ENCODE data around the gene ZNF805. TPM values are rescaled to one million over a fixed set of nuclear protein-coding genes. Genes with fewer than 3 reads are reported as not detected.

The ZNF805 gene
- total and polyA plus RNA-seq, 2 of the 13 experiments (the other 11 are each of a cell fraction or from before 2014, with no cell fraction given), result 5.1 to 12.8 TPM

GRCh38 chr19:57279418-57280164, 39.2 kb downstream of the ZNF805 start (continued):
- TF ChIP-seq NKX3-1 (CRISPR knock-in tag; IDR thresholded peaks at IDR 0.05) (peak; percentile 86; the same call in 1 of the 2 replicates), NR1H2 (CRISPR knock-in tag; IDR thresholded peaks at IDR 0.05; ENCODE audit: borderline replicate concordance, low read depth) (no peak; the same call in 1 of the 2 replicates), CHCHD3 (CRISPR knock-in tag; IDR thresholded peaks at IDR 0.05) (no peak), MTA1 (CRISPR knock-in tag; IDR thresholded peaks at IDR 0.05; ENCODE audit: borderline replicate concordance) (no peak), THAP7 (CRISPR knock-in tag; IDR thresholded peaks at IDR 0.05) (0 out of 2 replicates have a peak, but pooled peaks have one; percentile 71), ATF7-NPFF (CRISPR knock-in tag; IDR thresholded peaks at IDR 0.05; ENCODE audit: low read depth) (peak; percentile 69; the same call in 1 of the 2 replicates), NFKB2 (CRISPR knock-in tag; IDR thresholded peaks at IDR 0.05; ENCODE audit: borderline replicate concordance) (peak; percentile 73; the same call in 1 of the 2 replicates), GABPB1 (CRISPR knock-in tag; IDR thresholded peaks at IDR 0.05) (peak; percentile 83; the same call in 1 of the 2 replicates), MNT (IDR thresholded peaks at IDR 0.05) (peak; percentile 81), ZNF331 (CRISPR knock-in tag; IDR thresholded peaks at IDR 0.05) (peak; percentile 84; the same call in 1 of the 2 replicates), NFE2 (CRISPR knock-in tag; IDR thresholded peaks at IDR 0.05) (no peak), ZNF737 (CRISPR knock-in tag; IDR thresholded peaks at IDR 0.05; ENCODE audit: borderline replicate concordance) (no peak), ZNF549 (CRISPR knock-in tag; IDR thresholded peaks at IDR 0.05) (no peak), TCF7 (IDR thresholded peaks at IDR 0.05; ENCODE audit: low read depth) (no peak), ZNF564 (CRISPR knock-in tag; IDR thresholded peaks at IDR 0.05) (no peak), CREB1 (IDR thresholded peaks at IDR 0.05) (no peak; the same call in 1 of the 2 replicates), CREB1 (CRISPR knock-in tag; IDR thresholded peaks at IDR 0.05) (no peak), XRCC5 (optimal IDR thresholded peaks at IDR 0.05; ENCODE audit: low read length) (no peak), HNRNPL (IDR thresholded peaks at IDR 0.05; ENCODE audit: low read depth, low read length) (no peak), HOXA7 (CRISPR knock-in tag; IDR thresholded peaks at IDR 0.05) (no peak), IKZF1 (IDR thresholded peaks at IDR 0.05) (no peak), ZNF615 (CRISPR knock-in tag; IDR thresholded peaks at IDR 0.05; ENCODE audit: borderline replicate concordance) (no peak), ZNF557 (CRISPR knock-in tag; IDR thresholded peaks at IDR 0.05) (no peak), PAX8 (CRISPR knock-in tag; IDR thresholded peaks at IDR 0.05; ENCODE audit: borderline replicate concordance) (no peak), CSRNP1 (CRISPR knock-in tag; IDR thresholded peaks at IDR 0.05) (no peak; the same call in 1 of the 2 replicates), ZNF772 (CRISPR knock-in tag; IDR thresholded peaks at IDR 0.05) (no peak), JUND (CRISPR knock-in tag; IDR thresholded peaks at IDR 0.05) (peak; percentile 76), ZNF256 (CRISPR knock-in tag; conservative IDR thresholded peaks at IDR 0.05) (no peak; the same call in 1 of the 2 replicates)

All from HepG2 (cell line).